ENCODE results near the gene FAM98A.

DNA sequence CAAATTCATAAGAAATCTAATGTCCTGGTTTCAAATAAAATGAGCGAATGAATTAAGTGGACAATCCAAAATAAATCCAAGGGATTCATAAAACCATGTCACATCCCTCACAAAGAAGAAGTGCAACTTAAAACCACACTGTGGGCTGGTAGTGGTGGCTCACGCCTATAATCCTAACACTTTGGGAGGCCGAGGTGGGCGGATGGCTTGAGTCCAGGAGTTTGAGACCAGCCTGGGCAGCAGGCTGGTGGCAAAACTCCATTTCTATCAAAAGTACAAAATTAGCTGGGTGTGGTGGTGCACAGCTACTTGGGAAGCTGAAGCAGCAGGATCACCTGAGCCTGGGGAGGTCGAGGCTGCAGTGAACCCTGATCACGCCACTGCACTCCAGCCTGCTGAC is 25.4 kb downstream of the FAM98A start:
- TF ChIP-seq POLR2A (IDR thresholded peaks at IDR 0.05) (no peak), POLR2AphosphoS5 (IDR thresholded peaks at IDR 0.05) (no peak)
- TF ChIP-seq, protein P1, sequence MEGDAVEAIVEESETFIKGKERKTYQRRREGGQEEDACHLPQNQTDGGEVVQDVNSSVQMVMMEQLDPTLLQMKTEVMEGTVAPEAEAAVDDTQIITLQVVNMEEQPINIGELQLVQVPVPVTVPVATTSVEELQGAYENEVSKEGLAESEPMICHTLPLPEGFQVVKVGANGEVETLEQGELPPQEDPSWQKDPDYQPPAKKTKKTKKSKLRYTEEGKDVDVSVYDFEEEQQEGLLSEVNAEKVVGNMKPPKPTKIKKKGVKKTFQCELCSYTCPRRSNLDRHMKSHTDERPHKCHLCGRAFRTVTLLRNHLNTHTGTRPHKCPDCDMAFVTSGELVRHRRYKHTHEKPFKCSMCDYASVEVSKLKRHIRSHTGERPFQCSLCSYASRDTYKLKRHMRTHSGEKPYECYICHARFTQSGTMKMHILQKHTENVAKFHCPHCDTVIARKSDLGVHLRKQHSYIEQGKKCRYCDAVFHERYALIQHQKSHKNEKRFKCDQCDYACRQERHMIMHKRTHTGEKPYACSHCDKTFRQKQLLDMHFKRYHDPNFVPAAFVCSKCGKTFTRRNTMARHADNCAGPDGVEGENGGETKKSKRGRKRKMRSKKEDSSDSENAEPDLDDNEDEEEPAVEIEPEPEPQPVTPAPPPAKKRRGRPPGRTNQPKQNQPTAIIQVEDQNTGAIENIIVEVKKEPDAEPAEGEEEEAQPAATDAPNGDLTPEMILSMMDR (IDR thresholded peaks at IDR 0.05 in 8 of 11, conservative IDR thresholded peaks at IDR 0.05 in 3 of 11) = no peak
